GM19240 (cell line): Measurements from ENCODE around the gene KCTD19.

Source experiments
- DNase-seq: peaks from one replicate; pipeline ENCODE4 v3.0.0; 2011; ENCODE audit warnings: low spot score; ENCODE audit not compliant: insufficient read length

KCTD19 gene

GRCh38 chr16:67283826-67284555, 42.5 kb downstream of the KCTD19 start:
- DNase-seq: no peak

- DNase-seq: no peak
Measured at GRCh38 chr16:67283039-67283825, 43.3 kb downstream of the KCTD19 start.

- no peak for DNase-seq
Measured at GRCh38 chr16:67282447-67282805, 44.1 kb downstream of the KCTD19 start.

- DNase-seq: no peak
Measured at GRCh38 chr16:67281536-67282446, 44.8 kb downstream of the KCTD19 start.

- no peak for DNase-seq
Measured at GRCh38 chr16:67280090-67281015, 46.2 kb downstream of the KCTD19 start.

GRCh38 chr16:67279296-67280089, 47.0 kb downstream of the KCTD19 start, which contains the start of gene PLEKHG4:
Gene PLEKHG4, plus strand, starts transcription at chr16:67279532. Its CDS starts 513 bp downstream, at chr16:67280045.
- DNase-seq: peak; percentile 96

GRCh38 chr16:67278773-67279295, 47.7 kb downstream of the KCTD19 start:
- DNase-seq: peak; percentile 54

GRCh38 chr16:67277999-67278772, 48.4 kb downstream of the KCTD19 start:
- no peak for DNase-seq

- DNase-seq: no peak
Measured at GRCh38 chr16:67277294-67277998, 49.1 kb downstream of the KCTD19 start.

- no peak for DNase-seq
Measured at GRCh38 chr16:67275321-67275720, 51.2 kb downstream of the KCTD19 start.

- DNase-seq: no peak
Measured at GRCh38 chr16:67271446-67271845, 55.1 kb downstream of the KCTD19 start.

GRCh38 chr16:67270931-67271338, 55.6 kb downstream of the KCTD19 start:
- no peak for DNase-seq

GRCh38 chr16:67269766-67270165, 56.8 kb downstream of the KCTD19 start:
- no peak for DNase-seq

- no peak for DNase-seq
Measured at GRCh38 chr16:67268136-67268579, 58.4 kb downstream of the KCTD19 start.

- no peak for DNase-seq
Measured at GRCh38 chr16:67265834-67266233, 60.7 kb downstream of the KCTD19 start.

- no peak for DNase-seq
Measured at GRCh38 chr16:67264866-67265265, 61.7 kb downstream of the KCTD19 start.

- DNase-seq: no peak
Measured at GRCh38 chr16:67264277-67264676, 62.3 kb downstream of the KCTD19 start.

- no peak for DNase-seq
Measured at GRCh38 chr16:67263201-67263600, 63.3 kb downstream of the KCTD19 start.
